Measurements from ENCODE around the gene TAS1R3.

TAS1R3 gene

DNA sequence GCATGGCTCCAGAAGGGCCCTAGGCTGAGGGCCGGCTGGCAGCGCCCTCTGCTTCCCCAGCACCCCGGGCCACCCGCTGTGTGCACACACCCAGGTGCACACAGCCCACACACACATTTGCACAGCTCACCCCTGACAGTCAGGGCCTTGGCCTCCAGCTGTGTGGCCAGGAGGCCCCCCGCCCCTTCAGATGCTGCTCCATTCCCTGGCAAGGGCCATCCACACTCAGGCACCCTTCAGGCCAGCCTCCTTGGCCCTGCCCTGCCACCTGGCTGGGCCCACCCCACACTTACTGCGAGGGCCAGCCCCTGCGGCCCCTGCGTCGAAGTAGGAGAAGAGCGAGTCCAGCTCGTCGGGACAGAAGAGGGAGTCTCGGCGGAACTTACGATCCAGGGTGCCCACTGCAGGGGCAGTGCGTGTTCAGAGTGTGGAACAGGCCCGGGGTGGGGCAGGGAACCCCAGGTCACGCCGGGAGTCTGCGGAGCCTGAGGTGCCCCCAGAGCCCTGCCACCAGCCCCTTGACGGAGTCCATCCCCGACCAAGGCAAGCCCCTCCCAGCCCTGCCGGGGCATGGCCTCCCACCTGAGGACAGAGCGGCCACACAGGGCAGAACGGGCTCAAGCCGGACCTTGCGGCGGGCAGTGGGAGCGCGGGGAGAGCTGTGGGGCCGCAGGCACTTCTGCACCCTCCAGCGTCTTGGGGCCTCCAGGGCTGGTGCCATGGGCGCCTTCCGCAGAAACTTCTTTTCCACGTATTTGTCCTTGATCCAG, 35.7 kb upstream of the TAS1R3 start:
- no peak for DNase-seq (ENCODE audit: low read depth in 2 of 3, low spot score in 2 of 3)

- DNase-seq (ENCODE audit: low read depth in 2 of 3, low spot score in 2 of 3): no peak
Observed at GRCh38 chr1:1296070-1297061, 34.7 kb upstream of the TAS1R3 start.

GRCh38 chr1:1297802-1298424, 33.2 kb upstream of the TAS1R3 start:
- DNase-seq (ENCODE audit: low read depth in 2 of 3, low spot score in 2 of 3): no peak

DNA sequence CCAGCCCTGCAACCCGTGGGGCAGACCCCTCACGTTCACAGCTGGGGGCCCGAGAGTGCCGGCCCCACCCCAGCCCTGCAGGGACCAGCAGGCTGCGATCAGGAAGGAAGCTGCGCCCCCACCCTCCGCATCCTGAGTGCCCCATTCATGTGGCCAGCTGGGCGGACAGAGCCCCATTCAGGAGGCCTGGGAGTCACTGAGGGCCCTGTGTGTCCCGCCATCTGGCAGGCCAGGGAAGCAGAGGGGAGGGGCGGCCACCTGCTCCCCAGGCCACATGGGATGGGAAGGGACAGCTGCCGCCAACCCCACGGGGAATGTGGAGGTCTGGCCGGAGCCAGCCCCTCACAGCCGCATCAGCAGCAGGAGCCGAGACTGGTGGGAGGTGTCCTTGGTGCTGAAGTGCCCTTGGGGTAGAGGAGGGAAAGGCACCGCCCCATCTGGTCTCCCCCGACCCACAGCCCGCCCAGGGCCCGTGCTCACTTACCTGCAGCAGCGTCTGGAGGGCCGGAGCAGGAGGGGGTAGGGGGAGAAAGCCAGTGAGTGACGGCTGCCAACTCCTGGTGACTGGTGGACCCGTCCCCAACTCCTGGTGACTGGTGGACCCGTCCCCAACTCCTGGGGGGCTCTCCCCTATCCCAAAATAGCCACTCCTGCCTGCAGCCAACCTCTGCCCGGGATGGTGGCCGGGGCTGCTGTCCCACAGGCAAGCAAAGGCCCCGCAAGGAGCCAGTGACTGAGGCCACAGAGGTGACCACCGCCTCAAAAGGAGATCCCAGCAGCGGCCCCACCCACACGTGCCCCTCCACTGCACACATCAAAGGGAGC, 32.0 kb upstream of the TAS1R3 start:
- no peak for DNase-seq (ENCODE audit: low read depth in 2 of 3, low spot score in 2 of 3)

- no peak for DNase-seq (ENCODE audit: low read depth in 2 of 3, low spot score in 2 of 3)
Observed at GRCh38 chr1:1299686-1300351, 31.3 kb upstream of the TAS1R3 start.

DNA sequence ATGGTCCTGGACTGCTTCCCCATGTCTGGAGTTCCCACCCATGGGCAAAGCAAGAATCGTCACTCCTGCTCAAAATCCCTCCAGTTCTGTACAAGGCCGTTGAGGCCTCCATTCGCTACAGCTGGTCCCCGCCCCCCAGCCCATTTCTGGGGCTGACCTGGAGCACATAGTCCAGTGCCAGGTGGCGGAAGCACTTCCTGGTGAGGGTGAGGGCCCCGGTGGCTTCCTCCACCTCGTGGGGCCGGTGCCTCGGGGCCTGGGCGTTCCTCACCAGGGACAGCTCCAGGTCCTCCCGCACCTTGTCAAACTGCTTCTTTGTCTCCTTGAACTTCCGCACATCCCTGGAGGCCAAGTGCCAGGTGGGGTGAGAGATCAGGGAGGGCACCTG, 30.7 kb upstream of the TAS1R3 start:
- no peak for DNase-seq (ENCODE audit: low read depth in 2 of 3, low spot score in 2 of 3)

- no peak for DNase-seq (ENCODE audit: low read depth in 2 of 3, low spot score in 2 of 3)
Observed at GRCh38 chr1:1302006-1302430, 29.1 kb upstream of the TAS1R3 start.

DNA sequence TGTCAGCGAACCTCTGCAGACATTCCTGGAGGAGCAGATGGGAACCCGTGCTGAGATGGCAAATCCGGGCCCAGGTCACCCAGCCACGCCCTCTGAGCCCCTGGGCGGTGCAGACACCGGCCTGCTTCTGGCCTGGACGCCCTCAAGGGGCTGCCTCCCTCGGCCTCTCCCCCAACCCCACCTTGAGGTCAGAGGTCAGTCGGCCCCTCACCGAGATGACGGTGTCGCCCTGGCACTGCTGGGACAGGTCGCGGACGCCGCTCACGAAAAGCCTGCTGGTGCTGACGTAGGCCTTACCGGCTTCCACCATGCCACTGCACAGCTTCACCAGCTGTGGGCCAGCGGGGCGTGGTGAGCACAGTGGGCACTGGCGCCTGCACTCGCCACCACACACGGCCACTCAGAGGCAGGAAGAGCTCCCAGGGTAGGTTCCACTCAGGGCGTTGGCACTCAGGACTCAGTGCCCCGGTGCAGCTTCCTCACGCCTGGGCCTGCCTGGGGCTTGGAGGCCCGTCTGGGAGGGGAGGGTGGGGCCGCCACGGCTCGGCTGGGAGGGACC, 28.1 kb upstream of the TAS1R3 start:
- no peak for DNase-seq (ENCODE audit: low read depth in 2 of 3, low spot score in 2 of 3)

- no peak for DNase-seq (ENCODE audit: low read depth in 2 of 3, low spot score in 2 of 3)
Observed at GRCh38 chr1:1303736-1304135, 27.3 kb upstream of the TAS1R3 start.

- no peak for DNase-seq (ENCODE audit: low read depth in 2 of 3, low spot score in 2 of 3)
Observed at GRCh38 chr1:1304331-1305299, 26.5 kb upstream of the TAS1R3 start.

DNA sequence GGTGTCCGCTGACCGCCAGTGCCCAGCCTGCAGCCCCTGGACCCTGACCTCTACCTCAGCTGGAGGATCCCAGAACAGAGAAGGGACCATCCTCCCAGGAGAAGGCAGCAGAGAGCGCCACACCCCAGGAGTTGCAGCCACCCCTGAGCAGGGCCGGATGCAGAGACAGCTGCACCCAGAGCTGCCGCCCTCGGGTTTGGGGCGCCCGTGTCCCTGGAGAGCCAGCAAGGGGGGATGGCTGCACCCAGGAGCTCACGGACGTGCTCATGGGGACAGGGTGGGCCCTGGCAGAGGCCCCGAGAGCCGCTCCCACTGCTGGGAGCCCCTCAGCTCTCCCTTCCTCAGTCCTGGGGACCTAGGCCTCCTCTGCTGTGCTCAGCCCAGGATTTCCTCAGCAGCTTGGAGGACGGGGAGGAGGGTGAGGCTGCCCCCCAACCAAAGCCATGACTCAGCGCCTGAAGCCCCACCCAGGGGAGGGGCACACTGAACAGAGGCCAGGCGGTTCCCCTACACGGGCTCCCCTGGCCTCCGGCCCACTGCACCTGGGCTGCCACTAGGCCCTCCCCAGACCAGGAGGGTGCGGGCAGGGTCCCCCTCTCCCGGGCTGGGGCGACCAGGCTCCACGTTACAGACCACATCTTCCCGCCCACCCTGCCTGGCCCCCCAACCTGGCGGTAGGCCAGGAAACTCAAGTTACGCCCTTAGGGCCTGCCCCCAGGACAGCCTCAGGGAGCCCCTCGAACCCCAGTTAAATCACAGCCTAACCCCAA, 25.6 kb upstream of the TAS1R3 start:
- DNase-seq (ENCODE audit: low read depth in 2 of 3, low spot score in 2 of 3): peak in 2 of 3 experiments; percentile 40 to 55

- DNase-seq (ENCODE audit: low read depth in 2 of 3, low spot score in 2 of 3): peak in 1 of 3 experiments; percentile 18
Observed at GRCh38 chr1:1306070-1306660, 24.9 kb upstream of the TAS1R3 start.

GRCh38 chr1:1306661-1307260, 24.3 kb upstream of the TAS1R3 start:
- DNase-seq (ENCODE audit: low read depth in 2 of 3, low spot score in 2 of 3): no peak

GRCh38 chr1:1307261-1307922, 23.7 kb upstream of the TAS1R3 start:
- DNase-seq (ENCODE audit: low read depth in 2 of 3, low spot score in 2 of 3): no peak

GRCh38 chr1:1307923-1308755, 22.9 kb upstream of the TAS1R3 start, which contains the start of the genes ACAP3 and PUSL1:
Gene ACAP3, minus strand, starts transcription at chr1:1307930. Its CDS starts 115 bp downstream, at chr1:1307815.
Gene PUSL1, plus strand, starts transcription at chr1:1308597. Its CDS starts 47 bp downstream, at chr1:1308644.
- peak; percentile 68 to 86 (median 81) for DNase-seq (ENCODE audit: low read depth in 2 of 3, low spot score in 2 of 3)
